NT2/D1 (cell line): ENCODE data around the gene LPIN2.

Experiments
- SUZ12 ChIP-seq: IDR thresholded peaks from 2 replicates; pipeline ENCODE4 v1.6.1; 2011; ENCODE audit not compliant: insufficient read length, insufficient read depth; ENCODE audit errors: extremely low read depth
- YY1 ChIP-seq: IDR thresholded peaks from 2 replicates; pipeline ENCODE4 v1.6.1; 2011; ENCODE audit not compliant: insufficient read length, insufficient read depth
- ZNF274 ChIP-seq: IDR thresholded peaks from 2 replicates; pipeline ENCODE4 v1.6.1; 2011; ENCODE audit warnings: mild to moderate bottlenecking, low read depth, low read length

GRCh38 chr18:3057526-3057925, 44.6 kb upstream of the LPIN2 start:
- TF ChIP-seq YY1 (no peak), SUZ12 (no peak), ZNF274 (no peak)
